GM18868 (cell line): ENCODE data around the gene OR52M1.
A peak's percentile ranks its signal among the peaks of the same experiment; 100 is the strongest.
"Not testable (repeated sequence)": the region's sequence is repeated elsewhere in the genome, so short reads cannot be mapped to it uniquely, and the experiment has no call there.

Experiments used
- ATAC-seq: cut with Tn5 transposase; IDR thresholded peaks from one replicate; pipeline ENCODE4 v1.9.1; 2021; ENCODE audit warnings: mild to moderate bottlenecking, moderate library complexity; ENCODE audit not compliant: unreplicated experiment

Gene OR52M1

GRCh38 chr11:4544891-4545290 is at the start of gene OR52M1:
OR52M1 (plus strand) TSS chr11:4545191; CDS start chr11:4545191, 0 bp downstream.
- ATAC-seq: no peak

- ATAC-seq: no peak
Observed at GRCh38 chr11:4495487-4495886, 49.5 kb upstream of the OR52M1 start.

- no peak for ATAC-seq
Observed at GRCh38 chr11:4495986-4496385, 49.0 kb upstream of the OR52M1 start.

- ATAC-seq: no peak
Observed at GRCh38 chr11:4496557-4497248, 48.3 kb upstream of the OR52M1 start.

GRCh38 chr11:4508886-4509285 is 36.1 kb upstream of the OR52M1 start:
- ATAC-seq: no peak

- ATAC-seq: no peak
Observed at GRCh38 chr11:4511282-4512245, 33.4 kb upstream of the OR52M1 start.

- no peak for ATAC-seq
Observed at GRCh38 chr11:4514196-4514595, 30.8 kb upstream of the OR52M1 start.

GRCh38 chr11:4522339-4522738 is 22.7 kb upstream of the OR52M1 start:
- no peak for ATAC-seq

GRCh38 chr11:4522752-4523151 is 22.2 kb upstream of the OR52M1 start:
- ATAC-seq: no peak

GRCh38 chr11:4523666-4524065 is 21.3 kb upstream of the OR52M1 start:
- no peak for ATAC-seq

- no peak for ATAC-seq
Observed at GRCh38 chr11:4527926-4528325, 17.1 kb upstream of the OR52M1 start.

- not testable (repeated sequence) for ATAC-seq
Observed at GRCh38 chr11:4531686-4532085, 13.3 kb upstream of the OR52M1 start.

GRCh38 chr11:4539603-4540219 is 5.3 kb upstream of the OR52M1 start:
- peak; percentile 81 for ATAC-seq

- ATAC-seq: no peak
Observed at GRCh38 chr11:4541071-4541470, 3.9 kb upstream of the OR52M1 start.

GRCh38 chr11:4543561-4543960 is 1.4 kb upstream of the OR52M1 start:
- ATAC-seq: no peak

- ATAC-seq: no peak
Observed at GRCh38 chr11:4546878-4547277, 1.9 kb downstream of the OR52M1 start.

GRCh38 chr11:4547416-4547815 is 2.4 kb downstream of the OR52M1 start:
- no peak for ATAC-seq

- peak; percentile 41 for ATAC-seq
Observed at GRCh38 chr11:4551346-4551979, 6.5 kb downstream of the OR52M1 start.

GRCh38 chr11:4559527-4560440 is 14.8 kb downstream of the OR52M1 start:
- ATAC-seq: no peak

- no peak for ATAC-seq
Observed at GRCh38 chr11:4560467-4560866, 15.5 kb downstream of the OR52M1 start.
